ENCODE results near the gene CHN2.

- no peak for TF ChIP-seq CTCF (IDR thresholded peaks at IDR 0.05)
- TF ChIP-seq POLR2A (IDR thresholded peaks at IDR 0.05; ENCODE audit: low read length), result no peak
- no peak for TF ChIP-seq ZSCAN20 (CRISPR knock-in tag; IDR thresholded peaks at IDR 0.05)
Observed at GRCh38 chr7:29495653-29496052, 301.1 kb downstream of the CHN2 start.

All from A549 (cell line).